ENCODE measurements around the gene MAML3. TPM values are rescaled to one million over a fixed set of nuclear protein-coding genes. Genes with fewer than 3 reads are reported as not detected.

MAML3 gene
- total and polyA plus RNA-seq, 2 of the 13 experiments (the other 11 are each of a cell fraction or from before 2014, with no cell fraction given): 0.05 to 0.13 TPM

DNA sequence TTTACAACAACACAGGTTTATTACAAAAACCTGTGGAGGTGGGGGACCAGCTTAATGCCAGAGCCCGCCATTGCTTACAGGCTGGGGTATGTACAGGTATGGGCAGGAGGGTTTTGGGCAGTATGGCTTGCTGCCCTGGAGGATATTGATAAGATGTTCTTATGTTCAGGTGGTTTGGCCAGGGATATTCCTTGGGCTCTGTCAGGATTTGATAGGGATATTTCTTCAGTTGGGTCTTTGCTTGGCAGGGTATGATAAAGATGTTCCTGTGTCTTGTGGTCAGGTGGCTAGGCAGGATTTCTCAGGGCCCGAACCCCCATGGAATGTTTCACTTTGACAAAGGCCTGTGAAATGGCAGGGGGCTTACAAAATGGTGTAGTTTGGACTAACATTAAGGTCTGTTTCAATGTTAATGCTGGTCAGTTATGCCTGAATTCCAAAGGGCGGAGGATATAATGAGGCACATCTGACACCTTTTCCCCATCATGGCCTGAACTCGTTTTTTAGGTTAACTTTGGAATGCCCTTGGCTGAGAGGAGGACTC lies 485.3 kb downstream of the MAML3 start:
- peaks cover 11 to 27% of the 10 kb centered on the region in 2 experiments for H3K36me3 ChIP-seq (replicated peaks in 1 of 2; ENCODE audit: control insufficient read depth in 1 of 2, insufficient read depth in 2 of 2, low read length in 2 of 2)
- H2AFZ ChIP-seq (ENCODE audit: low read length): no peak overlapping the region
- peaks cover 82% of the 10 kb centered on the region for H3K4me1 ChIP-seq (ENCODE audit: insufficient read depth, low read length)
- H3K27me3 ChIP-seq (ENCODE audit: control insufficient read depth in 1 of 2, insufficient read depth in 2 of 2, low read length in 2 of 2): no peaks in the 10 kb centered on the region; a peak in 1 of 5 replicates
- ATAC-seq: no peak
- peak overlapping the region; percentile 95 for H3K27ac ChIP-seq (ENCODE audit: extremely low read length, insufficient read depth, low read length)
- H4K20me1 ChIP-seq (ENCODE audit: insufficient read depth, low read length): peaks cover 52% of the 10 kb centered on the region
- H3K4me2 ChIP-seq (ENCODE audit: low read depth, low read length): peak overlapping the region; percentile 86
- no peak for FAIRE-seq
- H3K9me3 ChIP-seq (ENCODE audit: low read length): no peaks in the 10 kb centered on the region
- intact Hi-C loops (cut with micrococcal nuclease; ENCODE audit: unreplicated experiment) (loop anchor here (5.0 to 10.0 kb wide), 2 partner anchors 176 to 484 kb away; partner anchors contain the start of gene MAML3), in situ Hi-C loops (cut with HindIII; ENCODE audit: extremely low pct_ligation_motif_present, low pct_unique_long_range_greater_than_20kb) (no loop called here)
- H3K4me3 ChIP-seq (replicated peaks in 1 of 3; ENCODE audit: insufficient read depth in 1 of 3, low read depth in 2 of 3, low read length in 3 of 3): peak overlapping the region; percentile 75 to 81 (median 79)
- BruUV-seq (replicated peaks): no TSS peak
- no peak for DNase-seq (ENCODE audit: low spot score)
- WGBS (ENCODE audit: low lambda C conversion rate): 79% methylated on average over 4 of the region's 4 CpGs
- POLR2A ChIA-PET: interaction anchor here (1.1 kb wide), 1 partner anchor 20 kb away, joined by 4 read pairs; no protein-coding TSS in a partner anchor
- peaks cover 83% of the 10 kb centered on the region for H3K79me2 ChIP-seq (ENCODE audit: insufficient read depth, low read length)
- peak overlapping the region; percentile 94 for H3K9ac ChIP-seq (ENCODE audit: insufficient read depth, low read depth, low read length)
- CTCF ChIA-PET (ENCODE audit: low intra/inter-chr PET ratio, low total read pairs): no interaction called here
- TF ChIP-seq, protein P1, sequence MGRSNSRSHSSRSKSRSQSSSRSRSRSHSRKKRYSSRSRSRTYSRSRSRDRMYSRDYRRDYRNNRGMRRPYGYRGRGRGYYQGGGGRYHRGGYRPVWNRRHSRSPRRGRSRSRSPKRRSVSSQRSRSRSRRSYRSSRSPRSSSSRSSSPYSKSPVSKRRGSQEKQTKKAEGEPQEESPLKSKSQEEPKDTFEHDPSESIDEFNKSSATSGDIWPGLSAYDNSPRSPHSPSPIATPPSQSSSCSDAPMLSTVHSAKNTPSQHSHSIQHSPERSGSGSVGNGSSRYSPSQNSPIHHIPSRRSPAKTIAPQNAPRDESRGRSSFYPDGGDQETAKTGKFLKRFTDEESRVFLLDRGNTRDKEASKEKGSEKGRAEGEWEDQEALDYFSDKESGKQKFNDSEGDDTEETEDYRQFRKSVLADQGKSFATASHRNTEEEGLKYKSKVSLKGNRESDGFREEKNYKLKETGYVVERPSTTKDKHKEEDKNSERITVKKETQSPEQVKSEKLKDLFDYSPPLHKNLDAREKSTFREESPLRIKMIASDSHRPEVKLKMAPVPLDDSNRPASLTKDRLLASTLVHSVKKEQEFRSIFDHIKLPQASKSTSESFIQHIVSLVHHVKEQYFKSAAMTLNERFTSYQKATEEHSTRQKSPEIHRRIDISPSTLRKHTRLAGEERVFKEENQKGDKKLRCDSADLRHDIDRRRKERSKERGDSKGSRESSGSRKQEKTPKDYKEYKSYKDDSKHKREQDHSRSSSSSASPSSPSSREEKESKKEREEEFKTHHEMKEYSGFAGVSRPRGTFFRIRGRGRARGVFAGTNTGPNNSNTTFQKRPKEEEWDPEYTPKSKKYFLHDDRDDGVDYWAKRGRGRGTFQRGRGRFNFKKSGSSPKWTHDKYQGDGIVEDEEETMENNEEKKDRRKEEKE (IDR thresholded peaks at IDR 0.05): no peak
- TF ChIP-seq, protein P2, sequence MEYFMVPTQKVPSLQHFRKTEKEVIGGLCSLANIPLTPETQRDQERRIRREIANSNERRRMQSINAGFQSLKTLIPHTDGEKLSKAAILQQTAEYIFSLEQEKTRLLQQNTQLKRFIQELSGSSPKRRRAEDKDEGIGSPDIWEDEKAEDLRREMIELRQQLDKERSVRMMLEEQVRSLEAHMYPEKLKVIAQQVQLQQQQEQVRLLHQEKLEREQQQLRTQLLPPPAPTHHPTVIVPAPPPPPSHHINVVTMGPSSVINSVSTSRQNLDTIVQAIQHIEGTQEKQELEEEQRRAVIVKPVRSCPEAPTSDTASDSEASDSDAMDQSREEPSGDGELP (IDR thresholded peaks at IDR 0.05; ENCODE audit: borderline replicate concordance, low read depth): no peak
- TF ChIP-seq ZSCAN9 (CRISPR knock-in tag; IDR thresholded peaks at IDR 0.05; ENCODE audit: borderline replicate concordance) (no peak), ZNF652 (CRISPR knock-in tag; IDR thresholded peaks at IDR 0.05; ENCODE audit: borderline replicate concordance, low read depth) (no peak), ZNF441 (CRISPR knock-in tag; IDR thresholded peaks at IDR 0.05; ENCODE audit: borderline replicate concordance) (no peak), AHR (CRISPR knock-in tag; IDR thresholded peaks at IDR 0.05) (no peak), SRSF1 (optimal IDR thresholded peaks at IDR 0.05; ENCODE audit: low read depth, low read length) (no peak), ZNF589 (CRISPR knock-in tag; conservative IDR thresholded peaks at IDR 0.05) (no peak), ZKSCAN8 (CRISPR knock-in tag; IDR thresholded peaks at IDR 0.05; ENCODE audit: borderline replicate concordance) (no peak), XRCC5 (optimal IDR thresholded peaks at IDR 0.05; ENCODE audit: low read length) (no peak), ARNT2 (CRISPR knock-in tag; IDR thresholded peaks at IDR 0.05; ENCODE audit: low read depth) (no peak), ZNF766 (CRISPR knock-in tag; IDR thresholded peaks at IDR 0.05; ENCODE audit: borderline replicate concordance) (no peak), ZNF431 (CRISPR knock-in tag; IDR thresholded peaks at IDR 0.05; ENCODE audit: borderline replicate concordance, low read depth) (no peak), ZNF484 (CRISPR knock-in tag; IDR thresholded peaks at IDR 0.05; ENCODE audit: borderline replicate concordance, low read depth) (no peak), FOXC1 (CRISPR knock-in tag; IDR thresholded peaks at IDR 0.05; ENCODE audit: borderline replicate concordance) (no peak), MIER3 (CRISPR knock-in tag; IDR thresholded peaks at IDR 0.05; ENCODE audit: borderline replicate concordance) (no peak)
- TF ChIP-seq, protein P3, sequence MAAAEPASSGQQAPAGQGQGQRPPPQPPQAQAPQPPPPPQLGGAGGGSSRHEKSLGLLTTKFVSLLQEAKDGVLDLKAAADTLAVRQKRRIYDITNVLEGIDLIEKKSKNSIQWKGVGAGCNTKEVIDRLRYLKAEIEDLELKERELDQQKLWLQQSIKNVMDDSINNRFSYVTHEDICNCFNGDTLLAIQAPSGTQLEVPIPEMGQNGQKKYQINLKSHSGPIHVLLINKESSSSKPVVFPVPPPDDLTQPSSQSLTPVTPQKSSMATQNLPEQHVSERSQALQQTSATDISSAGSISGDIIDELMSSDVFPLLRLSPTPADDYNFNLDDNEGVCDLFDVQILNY (CRISPR knock-in tag; conservative IDR thresholded peaks at IDR 0.05): no peak
- TF ChIP-seq, protein P4, sequence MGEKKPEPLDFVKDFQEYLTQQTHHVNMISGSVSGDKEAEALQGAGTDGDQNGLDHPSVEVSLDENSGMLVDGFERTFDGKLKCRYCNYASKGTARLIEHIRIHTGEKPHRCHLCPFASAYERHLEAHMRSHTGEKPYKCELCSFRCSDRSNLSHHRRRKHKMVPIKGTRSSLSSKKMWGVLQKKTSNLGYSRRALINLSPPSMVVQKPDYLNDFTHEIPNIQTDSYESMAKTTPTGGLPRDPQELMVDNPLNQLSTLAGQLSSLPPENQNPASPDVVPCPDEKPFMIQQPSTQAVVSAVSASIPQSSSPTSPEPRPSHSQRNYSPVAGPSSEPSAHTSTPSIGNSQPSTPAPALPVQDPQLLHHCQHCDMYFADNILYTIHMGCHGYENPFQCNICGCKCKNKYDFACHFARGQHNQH (CRISPR knock-in tag; IDR thresholded peaks at IDR 0.05): no peak

Measured in HepG2 (cell line).